ENCODE measurements around the gene KCNQ4.

- TF ChIP-seq PKNOX1 (IDR thresholded peaks at IDR 0.05) (no peak), SP1 (IDR thresholded peaks at IDR 0.05) (no peak), FOXA1 (IDR thresholded peaks at IDR 0.05) (no peak), SUZ12 (IDR thresholded peaks at IDR 0.05) (no peak), FOXK2 (IDR thresholded peaks at IDR 0.05) (no peak), ELF4 (IDR thresholded peaks at IDR 0.05) (no peak), FOXM1 (IDR thresholded peaks at IDR 0.05; ENCODE audit: borderline replicate concordance) (no peak), LEF1 (IDR thresholded peaks at IDR 0.05; ENCODE audit: borderline replicate concordance) (no peak), NFRKB (IDR thresholded peaks at IDR 0.05) (no peak), TARDBP (IDR thresholded peaks at IDR 0.05) (no peak), BHLHE40 (IDR thresholded peaks at IDR 0.05; ENCODE audit: borderline replicate concordance) (no peak)
Observed at GRCh38 chr1:40855513-40855912, 71.9 kb downstream of the KCNQ4 start.

Measured in HEK293T (cell line).